DOHH2 (cell line): ENCODE data around the gene HMGCLL1.

Experiments used
- H3F3A ChIP-seq: fragments of 200-600 bp; sonication (generic), shearing (Covaris generic); 2 replicates; pipeline ENCODE4 v1.6.0; 2016; ENCODE audit warnings: antibody characterized with exemption, mild to moderate bottlenecking; ENCODE audit not compliant: control insufficient read depth, insufficient read depth
- H3K27ac ChIP-seq: fragments of 200-600 bp; sonication (generic); 2 replicates; pipeline ENCODE4 v1.5.1; 2014; ENCODE audit warnings: low read depth, mild to moderate bottlenecking, low read length, moderate library complexity
- H3K27me3 ChIP-seq: fragments of 200-600 bp; sonication (generic); 2 replicates; pipeline ENCODE4 v1.6.1; 2014; ENCODE audit warnings: mild to moderate bottlenecking, low read length, mixed read lengths; ENCODE audit not compliant: control insufficient read depth
- H3K36me3 ChIP-seq: fragments of 200-600 bp; sonication (generic); 2 replicates; pipeline ENCODE4 v1.6.1; 2014; ENCODE audit warnings: mild to moderate bottlenecking, low read length, moderate library complexity, mixed read lengths; ENCODE audit not compliant: control insufficient read depth
- H3K4me1 ChIP-seq: fragments of 200-600 bp; sonication (generic); 2 replicates; pipeline ENCODE4 v1.6.1; 2014; ENCODE audit warnings: mild to moderate bottlenecking, low read length, mixed read lengths; ENCODE audit not compliant: control insufficient read depth
- H3K4me2 ChIP-seq: fragments of 200-600 bp; sonication (generic); 2 replicates; pipeline ENCODE4 v1.6.0; 2014; ENCODE audit warnings: mild to moderate bottlenecking, low read length, moderate library complexity
- H3K4me3 ChIP-seq: fragments of 200-600 bp; sonication (generic); 2 replicates; pipeline ENCODE4 v1.5.1; 2014; ENCODE audit warnings: mild to moderate bottlenecking, low read length, mixed read lengths
- H3K79me2 ChIP-seq: fragments of 200-600 bp; sonication (generic); 2 replicates; pipeline ENCODE4 v1.6.1; 2014; ENCODE audit warnings: mild to moderate bottlenecking, low read length, mixed read lengths; ENCODE audit not compliant: control insufficient read depth
- H3K9me2 ChIP-seq: fragments of 200-600 bp; sonication (generic); replicated peaks from 2 replicates; pipeline ENCODE4 v1.6.1; 2014; ENCODE audit warnings: mild to moderate bottlenecking, low read length, mixed read lengths; ENCODE audit not compliant: control insufficient read depth
- H3K9me3 ChIP-seq: fragments of 200-600 bp; sonication (generic); 2 replicates; pipeline ENCODE4 v1.6.1; 2014; ENCODE audit warnings: antibody characterized with exemption, low read length, mixed read lengths; ENCODE audit not compliant: control insufficient read depth, insufficient read depth
- H4K20me1 ChIP-seq: fragments of 200-600 bp; sonication (generic); 2 replicates; pipeline ENCODE4 v1.6.0; 2014; ENCODE audit warnings: low read depth, mild to moderate bottlenecking, antibody characterized with exemption, low read length, moderate library complexity; ENCODE audit not compliant: control insufficient read depth, insufficient read depth
- CTCF ChIP-seq: fragments of 200-600 bp; sonication (generic); IDR thresholded peaks from one replicate; pipeline ENCODE4 v1.5.1; 2014; ENCODE audit warnings: antibody characterized with exemption, mild to moderate bottlenecking, low read depth, low read length; ENCODE audit not compliant: poor library complexity, severe bottlenecking
- EZH2phosphoT487 ChIP-seq: fragments of 200-600 bp; sonication (generic); IDR thresholded peaks from 2 replicates; pipeline ENCODE4 v1.6.1; 2017; ENCODE audit warnings: borderline replicate concordance, mild to moderate bottlenecking, antibody characterized with exemption, low read length, moderate library complexity, mixed read lengths

The HMGCLL1 gene

DNA sequence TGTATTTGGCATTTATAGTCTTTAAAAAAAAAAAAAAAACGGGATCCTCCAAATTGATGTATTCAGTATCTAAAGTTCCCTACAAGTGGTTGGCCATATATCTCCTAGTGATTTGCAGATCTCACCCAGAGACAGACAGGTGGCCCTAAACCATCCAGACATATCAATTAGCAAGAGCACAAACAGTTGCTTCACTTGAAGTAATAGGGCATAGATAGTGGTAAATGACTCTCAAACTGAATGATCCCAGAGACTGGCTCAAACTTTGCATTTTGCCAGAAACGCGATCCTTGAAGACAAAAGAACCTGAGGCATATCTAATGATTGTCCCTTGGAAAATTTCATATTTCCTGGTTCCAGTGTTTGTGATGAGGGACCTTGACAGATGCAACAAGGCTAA, 54.6 kb downstream of the HMGCLL1 start:
- no peaks in the 10 kb centered on the region for H3K9me3 ChIP-seq
- no peaks in the 10 kb centered on the region for H3K36me3 ChIP-seq
- H3K27me3 ChIP-seq, result no peaks in the 10 kb centered on the region
- no peak overlapping the region for H3K4me2 ChIP-seq
- H3K9me2 ChIP-seq, result no peaks in the 10 kb centered on the region
- H3K79me2 ChIP-seq, result no peaks in the 10 kb centered on the region
- TF ChIP-seq EZH2phosphoT487, result no peak
- no peak for TF ChIP-seq CTCF
- no peaks in the 10 kb centered on the region for H4K20me1 ChIP-seq
- H3K27ac ChIP-seq, result no peak overlapping the region
- H3F3A ChIP-seq, result no peaks in the 10 kb centered on the region
- no peaks in the 10 kb centered on the region for H3K4me1 ChIP-seq
- H3K4me3 ChIP-seq, result no peak overlapping the region

GRCh38 chr6:55518529-55519060, 60.4 kb downstream of the HMGCLL1 start:
- no peak for TF ChIP-seq EZH2phosphoT487
- TF ChIP-seq CTCF, result no peak
- Histone ChIP-seq H3K36me3 (no peaks in the 10 kb centered on the region), H3K4me2 (no peak overlapping the region), H3K9me2 (no peaks in the 10 kb centered on the region), H4K20me1 (no peaks in the 10 kb centered on the region), H3K79me2 (no peaks in the 10 kb centered on the region), H3K27me3 (no peaks in the 10 kb centered on the region), H3K9me3 (no peaks in the 10 kb centered on the region), H3K4me3 (no peak overlapping the region), H3K4me1 (no peaks in the 10 kb centered on the region), H3K27ac (no peak overlapping the region), H3F3A (no peaks in the 10 kb centered on the region)

DNA sequence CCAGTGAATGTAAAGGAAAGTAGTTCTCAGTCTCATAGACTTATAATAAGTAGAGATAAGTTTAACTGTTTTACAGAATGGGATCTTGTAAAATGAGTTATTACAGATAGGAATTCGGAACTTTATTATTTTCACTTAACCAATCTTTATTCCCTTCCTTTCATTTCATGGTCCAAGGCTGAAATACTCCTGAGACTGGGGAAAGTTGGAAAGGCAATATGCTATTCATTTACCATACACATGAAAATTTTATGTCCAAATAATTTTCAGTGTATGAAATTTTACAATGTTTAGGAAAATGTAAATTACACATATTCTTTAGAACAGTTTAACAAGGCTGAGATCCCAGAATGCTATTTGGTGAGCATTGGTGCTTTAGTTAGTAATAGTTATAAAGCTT, 62.3 kb downstream of the HMGCLL1 start:
- H4K20me1 ChIP-seq, result no peaks in the 10 kb centered on the region

More for the DNA sequence above, 62.3 kb downstream of the HMGCLL1 start:
- Histone ChIP-seq H3K36me3 (no peaks in the 10 kb centered on the region), H3K27ac (no peak overlapping the region), H3K4me1 (no peaks in the 10 kb centered on the region), H3K9me3 (no peaks in the 10 kb centered on the region), H3K27me3 (no peaks in the 10 kb centered on the region), H3K4me2 (no peak overlapping the region), H3F3A (no peaks in the 10 kb centered on the region), H3K4me3 (no peak overlapping the region), H3K79me2 (no peaks in the 10 kb centered on the region), H3K9me2 (no peaks in the 10 kb centered on the region)
- no peak for TF ChIP-seq CTCF
- no peak for TF ChIP-seq EZH2phosphoT487
